SU-DHL-6 (cell line): Measurements from ENCODE around the gene ACTL9.

ENCODE experiments used
- EZH2phosphoT487 ChIP-seq: fragments of 200-600 bp; sonication (generic), shearing (Covaris generic); conservative IDR thresholded peaks from 2 replicates; pipeline ENCODE4 v1.6.1; 2018; ENCODE audit warnings: mild to moderate bottlenecking, antibody characterized with exemption, low read length, moderate library complexity, mixed read lengths
- TF ChIP-seq, protein P1 (sequence below): fragments of 200-600 bp; sonication (generic); IDR thresholded peaks from one replicate; pipeline ENCODE4 v1.5.1; 2017; ENCODE audit warnings: antibody characterized with exemption, mild to moderate bottlenecking, low read length, moderate library complexity; ENCODE audit not compliant: insufficient read depth, poor library complexity, severe bottlenecking

DNA sequence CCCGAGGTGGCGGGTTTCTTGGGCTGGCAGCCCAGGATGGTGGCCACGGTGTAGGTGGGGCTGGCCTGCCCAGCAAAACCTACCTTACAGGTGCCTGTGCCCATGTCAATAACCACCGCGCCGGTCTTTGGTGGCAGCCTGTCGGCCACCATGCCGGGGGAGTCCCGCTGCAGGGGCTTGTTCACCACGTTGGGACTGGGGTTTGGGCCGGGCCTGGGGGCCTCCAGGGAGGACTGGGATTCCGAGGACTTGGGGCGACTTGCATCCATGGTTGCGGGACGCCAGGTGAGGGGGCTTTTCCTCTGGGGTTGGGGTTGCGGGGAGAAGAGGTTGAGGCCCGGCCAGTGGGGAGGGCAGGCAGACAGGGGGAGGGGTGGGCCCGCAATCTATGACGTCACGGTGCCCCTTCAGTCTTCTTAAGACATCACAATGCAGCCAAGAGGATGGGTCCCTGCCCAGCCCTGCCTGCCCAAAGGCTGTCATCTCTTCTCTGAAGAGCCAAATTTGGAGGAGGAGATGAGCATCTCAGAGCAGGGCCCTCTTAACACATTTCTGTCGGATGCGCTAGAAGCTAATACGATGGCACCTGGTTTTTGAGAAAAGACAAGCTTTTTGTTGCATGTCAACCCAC, at the start of gene ACTL9:
- TF ChIP-seq, protein P1, sequence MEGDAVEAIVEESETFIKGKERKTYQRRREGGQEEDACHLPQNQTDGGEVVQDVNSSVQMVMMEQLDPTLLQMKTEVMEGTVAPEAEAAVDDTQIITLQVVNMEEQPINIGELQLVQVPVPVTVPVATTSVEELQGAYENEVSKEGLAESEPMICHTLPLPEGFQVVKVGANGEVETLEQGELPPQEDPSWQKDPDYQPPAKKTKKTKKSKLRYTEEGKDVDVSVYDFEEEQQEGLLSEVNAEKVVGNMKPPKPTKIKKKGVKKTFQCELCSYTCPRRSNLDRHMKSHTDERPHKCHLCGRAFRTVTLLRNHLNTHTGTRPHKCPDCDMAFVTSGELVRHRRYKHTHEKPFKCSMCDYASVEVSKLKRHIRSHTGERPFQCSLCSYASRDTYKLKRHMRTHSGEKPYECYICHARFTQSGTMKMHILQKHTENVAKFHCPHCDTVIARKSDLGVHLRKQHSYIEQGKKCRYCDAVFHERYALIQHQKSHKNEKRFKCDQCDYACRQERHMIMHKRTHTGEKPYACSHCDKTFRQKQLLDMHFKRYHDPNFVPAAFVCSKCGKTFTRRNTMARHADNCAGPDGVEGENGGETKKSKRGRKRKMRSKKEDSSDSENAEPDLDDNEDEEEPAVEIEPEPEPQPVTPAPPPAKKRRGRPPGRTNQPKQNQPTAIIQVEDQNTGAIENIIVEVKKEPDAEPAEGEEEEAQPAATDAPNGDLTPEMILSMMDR, result no peak
- no peak for TF ChIP-seq EZH2phosphoT487
